GM10266 (cell line): ENCODE data around the gene SPATA6L.
"Not testable (repeated sequence)": the region's sequence is repeated elsewhere in the genome, so short reads cannot be mapped to it uniquely, and the experiment has no call there.

Experiments
- DNase-seq: peaks from one replicate; pipeline ENCODE4 v3.0.0; 2012; ENCODE audit errors: extremely low spot score
- CTCF ChIP-seq: IDR thresholded peaks from 2 replicates; pipeline ENCODE4 v1.5.1; 2012; ENCODE audit warnings: mild to moderate bottlenecking, low read depth; ENCODE audit not compliant: control insufficient read depth, insufficient read depth; ENCODE audit errors: missing control alignments

SPATA6L gene

GRCh38 chr9:4615778-4616177 is 50.5 kb downstream of the SPATA6L start:
- DNase-seq = no peak
- TF ChIP-seq CTCF = no peak

GRCh38 chr9:4615251-4615650 is 51.0 kb downstream of the SPATA6L start:
- no peak for DNase-seq
- TF ChIP-seq CTCF = no peak

GRCh38 chr9:4614627-4615026 is 51.7 kb downstream of the SPATA6L start:
- DNase-seq = no peak
- TF ChIP-seq CTCF = no peak

GRCh38 chr9:4606033-4606432 is 60.2 kb downstream of the SPATA6L start:
- not testable (repeated sequence) for DNase-seq

GRCh38 chr9:4604678-4605095 is 61.6 kb downstream of the SPATA6L start:
- peak; percentile 76 for DNase-seq
- peak; percentile 64 for TF ChIP-seq CTCF

GRCh38 chr9:4603830-4604229 is 62.5 kb downstream of the SPATA6L start:
- no peak for TF ChIP-seq CTCF

GRCh38 chr9:4600368-4600767 is 65.9 kb downstream of the SPATA6L start:
- DNase-seq = no peak
- no peak for TF ChIP-seq CTCF

More at GRCh38 chr9:4603830-4604229, 62.5 kb downstream of the SPATA6L start:
- DNase-seq = no peak
